Amygdala (tissue), 56 donors: ENCODE results near the gene FAM222A.

Experiments used
- DNase-seq, 56 donors: peaks; one replicate each; lab custom pipeline; 2025; lab: John Stamatoyannopoulos, UW

FAM222A gene

GRCh38 chr12:109713187-109714070 is at the start of gene FAM222A:
FAM222A (plus strand) TSS chr12:109713825; CDS start chr12:109744147, 30,322 bp downstream.
- DNase-seq, result peak; percentile 32 to 99 (median 97)

GRCh38 chr12:109664402-109664801 is 49.2 kb upstream of the FAM222A start:
- DNase-seq, result no peak

GRCh38 chr12:109666068-109666467 is 47.6 kb upstream of the FAM222A start:
- no peak for DNase-seq

GRCh38 chr12:109670731-109671130 is 42.9 kb upstream of the FAM222A start:
- DNase-seq, result no peak

DNA sequence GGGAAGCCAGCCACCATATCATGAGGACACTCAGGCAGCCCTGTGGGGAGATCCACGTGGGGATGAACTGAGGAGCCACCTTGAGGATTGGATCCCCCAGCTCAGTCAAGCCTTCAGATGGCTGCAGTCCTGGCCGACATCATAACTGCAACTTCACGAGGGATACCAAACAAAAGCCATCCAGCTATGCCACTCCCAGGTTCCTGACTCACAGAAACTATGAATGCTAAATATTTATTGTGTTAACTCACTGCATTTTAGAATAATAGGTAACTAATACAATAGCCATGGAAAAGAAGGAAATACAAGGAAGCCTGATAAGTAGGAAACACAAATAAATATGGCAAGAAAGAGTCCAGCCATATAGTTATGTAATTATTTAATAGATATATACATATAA is 42.1 kb upstream of the FAM222A start:
- DNase-seq, result no peak

DNA sequence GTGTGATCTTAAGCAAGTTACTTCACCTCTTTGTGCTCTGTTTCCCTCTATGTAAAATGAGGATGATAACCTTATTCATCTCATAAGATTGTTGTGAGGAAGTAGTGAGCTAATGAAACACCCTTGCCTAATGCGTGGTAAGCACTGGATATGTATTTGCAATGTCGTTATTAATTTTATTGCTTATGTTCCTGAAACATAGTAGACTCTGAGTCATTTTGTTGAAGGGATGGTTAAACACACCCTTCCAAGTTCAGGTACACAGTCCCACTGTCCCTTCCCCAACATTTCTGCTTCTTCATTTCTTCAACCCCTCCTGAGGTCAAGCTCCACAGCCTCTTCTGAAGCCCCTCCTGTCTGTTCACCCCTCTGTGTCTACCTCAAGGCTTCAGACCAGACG is 40.2 kb upstream of the FAM222A start:
- no peak for DNase-seq

DNA sequence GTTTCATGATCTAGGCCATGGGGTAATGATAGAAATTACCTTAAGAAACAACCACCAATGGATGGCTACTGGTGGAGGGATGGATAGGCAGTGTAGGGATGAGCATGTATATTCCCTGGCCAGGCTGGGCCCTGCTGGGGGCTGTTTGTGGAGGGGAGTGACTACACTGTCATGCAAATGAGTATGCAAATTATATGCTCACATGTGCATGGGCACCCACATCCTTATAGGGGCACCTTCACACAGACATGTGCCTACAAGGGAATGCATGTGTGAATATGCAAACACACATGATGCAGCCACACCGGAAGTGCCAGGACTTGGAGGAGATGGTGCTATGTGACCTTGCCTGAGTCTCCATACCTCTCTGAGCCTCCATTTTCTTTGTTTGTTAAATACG is 39.7 kb upstream of the FAM222A start:
- no peak for DNase-seq

DNA sequence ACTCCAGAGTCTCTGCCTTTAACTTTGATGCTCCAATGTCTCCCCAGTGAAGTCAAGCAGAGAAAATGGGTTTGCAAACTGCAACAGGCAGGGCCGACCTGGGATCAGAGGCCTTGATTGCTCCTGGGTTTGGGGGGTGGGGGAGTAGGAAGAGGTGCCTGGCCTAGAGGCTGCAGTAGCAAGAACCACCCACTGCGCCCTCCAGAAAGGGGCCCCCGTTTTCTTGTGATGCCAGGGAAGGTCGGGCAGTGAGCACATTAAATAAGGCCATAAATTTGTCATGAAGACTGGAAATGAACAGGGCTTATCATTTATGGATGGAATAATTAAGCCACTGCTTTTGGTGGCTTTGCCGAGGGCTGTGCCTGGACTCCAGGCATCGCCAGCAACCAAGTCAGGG is 38.2 kb upstream of the FAM222A start:
- no peak for DNase-seq

- peak in 4 of 56 donors; percentile 3 to 6 (median 6) for DNase-seq
These were observed 36.3 kb upstream of the FAM222A start for GRCh38 chr12:109677279-109677691.

GRCh38 chr12:109678719-109679118 is 34.9 kb upstream of the FAM222A start:
- peak in 1 of 56 donors; percentile 1 for DNase-seq

DNA sequence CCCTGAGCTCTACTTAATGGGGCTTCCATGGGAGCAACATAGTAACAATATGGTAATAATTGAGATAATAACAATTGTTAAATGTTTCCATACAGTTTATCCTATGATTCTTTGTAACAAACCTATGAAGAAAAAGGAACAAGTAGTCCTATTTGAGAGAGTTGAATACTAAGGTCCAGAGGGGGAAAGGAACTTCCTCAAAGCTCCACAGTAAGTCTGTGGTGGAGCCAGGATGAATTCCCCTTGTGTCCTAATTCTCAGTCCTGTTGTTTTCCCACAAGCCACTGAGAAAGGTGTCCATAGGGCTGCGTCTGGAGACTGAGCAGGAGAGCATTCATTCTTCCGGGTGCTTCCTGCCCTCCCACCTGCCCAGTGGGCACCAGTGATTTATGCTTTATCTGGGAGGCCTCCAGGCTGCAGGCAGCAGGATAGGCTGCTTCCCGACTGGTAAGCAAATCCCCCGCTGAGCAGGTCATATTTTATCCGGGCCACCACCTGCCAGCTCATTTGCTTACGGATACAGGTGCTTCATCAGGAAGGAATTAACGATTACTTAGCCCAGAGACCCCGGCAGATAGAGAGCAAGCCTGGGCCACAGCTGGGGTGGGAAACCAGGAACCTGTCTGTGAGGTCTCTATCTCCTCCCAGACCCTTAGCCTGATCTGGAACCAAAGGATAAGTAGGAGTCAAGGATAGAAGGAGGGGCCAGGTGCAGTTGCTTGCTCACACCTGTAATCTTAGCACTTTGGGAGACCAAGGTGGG is 33.9 kb upstream of the FAM222A start:
- no peak for DNase-seq

- peak in 1 of 56 donors; percentile 5 for DNase-seq
These were observed 33.2 kb upstream of the FAM222A start for GRCh38 chr12:109680264-109681005.

DNA sequence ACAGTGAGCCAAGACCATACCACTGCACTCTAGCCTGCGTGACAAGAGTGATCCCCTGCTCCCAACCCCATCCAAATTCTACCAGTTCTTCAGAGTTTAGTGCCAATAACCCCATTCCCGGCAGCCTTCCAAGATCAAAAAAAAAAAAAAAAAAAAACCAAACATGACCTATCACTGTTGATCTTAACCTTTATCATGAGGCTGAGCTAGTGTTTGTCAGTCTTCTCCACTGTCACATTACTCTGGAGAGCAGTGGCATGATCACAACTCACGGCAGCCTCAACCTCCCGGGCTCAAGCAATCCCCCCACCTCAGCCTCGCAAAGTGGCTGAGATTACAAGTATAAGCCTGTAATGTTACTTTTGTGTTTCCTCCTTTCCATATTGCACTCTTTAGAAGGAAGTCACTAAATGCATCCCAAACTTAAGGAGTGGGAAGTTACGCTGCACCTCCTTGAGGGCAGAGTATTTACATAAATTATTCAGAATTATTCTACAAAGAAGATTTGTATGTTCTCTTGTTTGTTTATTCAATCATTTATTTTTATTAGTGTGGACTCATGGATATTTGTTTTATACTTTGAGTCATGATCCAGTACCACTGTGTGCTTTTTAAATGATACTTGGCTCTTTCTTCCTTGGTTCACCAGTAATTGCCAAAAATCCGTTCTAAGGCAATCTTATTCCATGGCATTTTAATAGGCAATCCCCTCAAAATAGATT is 31.5 kb upstream of the FAM222A start:
- DNase-seq, result no peak

- DNase-seq, result no peak
These were observed 30.9 kb upstream of the FAM222A start for GRCh38 chr12:109682708-109683060.

GRCh38 chr12:109683316-109683715 is 30.3 kb upstream of the FAM222A start:
- no peak for DNase-seq

DNA sequence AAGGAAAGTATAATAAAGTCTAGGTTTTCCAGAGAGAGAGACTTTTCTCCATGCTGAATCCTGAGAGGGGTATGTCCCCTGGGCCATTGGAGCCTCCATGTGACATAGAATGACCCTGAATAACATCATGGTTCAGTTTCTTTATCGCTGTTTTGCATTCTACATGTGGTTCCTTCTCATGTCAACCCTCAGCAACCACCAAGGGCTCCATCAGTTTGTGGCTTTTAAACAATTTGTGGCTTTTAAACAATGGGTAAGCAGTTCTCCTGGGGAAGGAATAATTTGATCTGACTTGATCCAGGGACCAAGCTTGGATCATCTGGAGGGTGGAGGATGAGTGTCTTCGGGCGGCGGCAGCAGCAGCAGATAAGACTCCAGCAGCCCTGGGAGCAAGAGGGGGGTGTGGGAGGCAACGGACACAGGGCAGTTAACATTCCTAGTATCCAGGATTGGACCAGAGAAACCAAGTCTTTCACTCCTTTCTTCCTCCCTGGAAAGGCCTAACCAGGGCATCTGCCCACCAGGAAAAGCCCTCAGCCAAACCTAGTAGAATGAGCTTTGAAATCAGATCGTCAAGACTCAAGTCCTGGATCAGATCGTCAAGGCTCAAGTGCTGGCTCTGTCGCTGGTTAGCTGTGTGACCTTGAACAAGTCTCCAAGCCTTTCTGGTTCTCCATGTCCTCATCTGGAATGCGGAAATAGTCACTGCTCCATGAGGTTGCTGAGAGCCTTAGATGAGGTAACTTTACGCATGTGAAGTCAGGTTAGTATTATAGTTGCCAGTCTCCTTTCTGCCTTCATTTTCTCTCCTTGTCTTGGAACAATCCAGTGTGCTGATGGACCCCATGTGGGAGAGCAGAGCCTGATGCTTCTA is 27.8 kb upstream of the FAM222A start:
- DNase-seq, result no peak

DNA sequence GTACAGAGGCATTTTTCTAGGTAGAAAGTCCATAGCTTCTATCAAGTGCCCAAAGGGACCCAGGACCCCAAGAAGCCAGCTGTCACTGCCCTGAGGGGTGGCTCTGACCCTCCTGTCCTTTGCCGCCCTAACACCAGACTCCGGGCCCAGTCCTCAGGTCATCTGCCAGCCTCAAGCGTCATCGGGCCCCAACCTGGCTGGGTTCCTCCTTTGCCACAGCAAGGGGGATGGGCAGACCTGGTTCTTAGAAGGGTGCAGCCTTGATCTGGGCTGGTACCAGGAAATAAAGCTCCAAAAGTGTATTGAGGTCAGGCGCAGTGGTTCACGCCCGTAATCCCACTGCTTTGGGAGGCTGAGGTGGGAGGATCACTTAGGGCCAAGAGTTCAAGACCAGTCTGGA is 27.1 kb upstream of the FAM222A start:
- DNase-seq, result no peak

DNA sequence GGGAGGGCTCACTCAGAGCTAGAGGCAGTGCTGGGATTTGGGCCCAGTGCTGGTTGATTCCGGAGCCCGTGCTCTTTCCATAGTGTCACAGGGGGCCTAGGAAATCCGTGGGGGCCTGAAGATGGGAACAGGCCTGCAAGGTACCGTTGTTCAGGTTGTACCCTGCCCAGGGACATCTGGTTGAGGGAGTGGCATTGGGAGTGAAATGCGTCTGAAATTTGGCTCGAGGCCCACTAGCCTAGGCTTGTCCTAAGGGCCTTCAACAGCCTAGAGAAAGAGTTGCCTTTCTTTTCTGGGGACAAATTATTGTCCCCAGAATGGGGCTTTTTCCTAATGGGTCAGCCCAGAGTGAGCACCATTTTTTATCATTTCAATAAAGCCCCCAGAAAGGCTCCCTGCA is 26.4 kb upstream of the FAM222A start:
- DNase-seq, result no peak

DNA sequence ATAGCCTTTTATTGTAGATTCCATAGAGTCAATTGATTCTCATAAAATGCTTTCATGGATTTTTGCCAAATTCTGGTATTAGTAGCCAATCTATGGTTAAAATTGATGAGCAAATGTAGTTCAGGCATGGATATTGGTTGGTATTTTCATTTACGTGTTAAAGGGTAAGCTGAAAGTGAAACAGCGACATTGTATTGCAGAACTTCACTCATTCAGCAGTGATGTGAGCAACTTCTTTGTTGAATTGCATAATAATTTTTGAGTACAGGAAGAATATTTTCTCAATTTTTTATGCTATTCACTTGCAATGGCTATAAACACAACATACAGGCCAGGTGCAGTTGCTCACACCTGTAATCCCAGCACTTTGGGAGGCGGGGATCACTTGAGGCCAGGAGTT is 24.2 kb upstream of the FAM222A start:
- no peak for DNase-seq
